GM21529 (cell line): ENCODE data around the gene HS1BP3.

Experiments used
- ATAC-seq: cut with Tn5 transposase; IDR thresholded peaks from one replicate; pipeline ENCODE4 v1.9.1; 2021; ENCODE audit not compliant: unreplicated experiment

Gene HS1BP3

DNA sequence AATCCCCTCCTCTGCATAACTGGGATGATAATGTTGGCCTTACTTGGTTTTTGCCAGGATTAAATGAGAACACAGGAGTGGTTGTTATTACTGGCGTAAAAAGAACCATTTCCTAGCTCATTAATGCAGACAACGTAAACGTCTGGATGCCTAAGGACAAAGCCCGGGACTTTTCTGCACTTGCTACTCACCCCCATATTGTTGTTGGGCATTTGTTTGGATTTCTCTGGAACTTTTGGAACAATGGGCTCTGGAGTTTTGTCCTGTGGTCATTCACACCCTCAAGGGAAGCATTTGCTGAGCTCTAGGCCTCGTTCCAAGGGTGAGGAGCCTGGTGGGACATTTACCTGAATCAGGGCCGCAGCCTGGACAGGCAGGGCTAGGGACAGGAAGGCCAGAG lies 76.0 kb downstream of the HS1BP3 start:
- ATAC-seq: no peak

DNA sequence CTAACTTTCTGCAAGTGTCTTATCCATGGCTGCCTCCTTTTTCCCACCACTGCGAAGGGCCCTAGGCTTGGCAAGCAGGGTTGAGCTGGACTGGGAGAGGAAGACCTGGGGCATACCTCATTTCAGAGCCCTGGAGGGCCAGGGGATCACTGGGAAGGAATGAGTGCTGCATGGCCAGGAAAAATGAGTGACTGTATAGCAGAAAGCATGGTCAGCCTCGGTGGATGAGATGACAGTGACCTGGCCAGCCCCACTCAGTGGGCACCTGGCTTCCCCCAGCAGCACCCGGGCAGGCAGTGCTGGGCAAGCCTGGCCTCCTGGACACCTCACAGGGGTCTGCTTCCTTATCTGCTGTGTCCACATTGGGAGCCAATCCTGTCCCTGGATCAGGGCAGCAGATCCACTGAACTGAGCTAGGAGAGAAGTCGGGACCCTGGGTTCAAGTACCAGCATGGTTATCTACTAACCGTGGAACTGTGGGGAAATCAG lies 76.4 kb downstream of the HS1BP3 start:
- ATAC-seq: no peak

DNA sequence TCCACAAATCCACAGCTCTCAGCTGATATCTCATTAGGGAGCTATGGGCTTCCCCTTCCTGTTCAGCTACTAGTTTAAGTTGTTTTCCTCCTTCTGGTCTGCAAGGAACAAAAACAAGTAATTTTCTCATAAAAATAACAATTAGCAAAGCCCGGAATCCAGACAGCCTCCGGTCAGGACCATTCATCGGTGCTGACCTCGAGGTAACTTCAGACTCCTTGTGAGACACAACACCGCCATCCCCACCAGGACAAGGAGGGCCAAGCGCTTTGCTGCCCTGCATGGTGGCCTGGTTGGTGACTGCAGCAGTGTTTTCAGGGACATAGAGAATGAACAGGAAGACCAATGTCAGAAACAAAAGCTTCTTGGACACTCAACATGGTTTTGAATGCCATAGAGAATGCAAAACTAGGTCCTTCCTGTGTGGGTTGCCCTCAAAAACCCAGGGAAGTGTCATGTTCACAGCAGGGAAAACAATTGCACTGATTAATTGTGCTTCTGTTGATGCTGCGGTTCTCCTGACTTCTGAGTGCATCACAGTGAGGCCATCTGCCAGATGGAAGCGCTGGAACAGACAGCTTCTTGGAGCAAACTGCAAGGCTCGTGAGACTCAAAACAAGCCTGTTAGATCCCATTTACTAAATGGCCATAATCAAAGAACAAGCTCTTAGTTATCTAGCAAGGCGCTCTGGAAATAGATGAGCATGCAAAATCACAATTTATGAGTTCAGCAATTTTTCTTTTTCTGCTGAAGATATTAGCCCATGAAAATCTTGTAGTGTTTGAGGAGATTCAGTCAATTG lies 77.1 kb downstream of the HS1BP3 start:
- ATAC-seq: no peak

DNA sequence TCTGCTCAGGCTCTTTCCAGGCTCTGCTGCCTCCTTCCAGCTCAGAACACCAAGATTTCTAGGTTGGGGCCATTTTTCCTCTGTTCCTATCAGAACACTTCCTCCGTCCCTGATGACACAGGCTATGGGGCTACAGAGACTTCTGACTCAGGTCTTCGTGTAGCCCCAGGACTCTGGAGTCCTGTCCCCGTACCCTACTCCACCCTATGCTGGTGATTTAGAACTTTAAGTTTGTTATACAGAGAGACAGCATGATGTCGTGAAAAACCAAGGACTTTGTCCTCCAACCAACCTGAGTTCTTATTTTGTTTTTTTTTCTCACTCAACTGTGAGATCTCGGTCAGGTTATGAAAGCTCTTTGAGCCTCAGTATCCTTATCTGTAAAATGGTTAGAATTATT lies 78.7 kb downstream of the HS1BP3 start:
- ATAC-seq: no peak

DNA sequence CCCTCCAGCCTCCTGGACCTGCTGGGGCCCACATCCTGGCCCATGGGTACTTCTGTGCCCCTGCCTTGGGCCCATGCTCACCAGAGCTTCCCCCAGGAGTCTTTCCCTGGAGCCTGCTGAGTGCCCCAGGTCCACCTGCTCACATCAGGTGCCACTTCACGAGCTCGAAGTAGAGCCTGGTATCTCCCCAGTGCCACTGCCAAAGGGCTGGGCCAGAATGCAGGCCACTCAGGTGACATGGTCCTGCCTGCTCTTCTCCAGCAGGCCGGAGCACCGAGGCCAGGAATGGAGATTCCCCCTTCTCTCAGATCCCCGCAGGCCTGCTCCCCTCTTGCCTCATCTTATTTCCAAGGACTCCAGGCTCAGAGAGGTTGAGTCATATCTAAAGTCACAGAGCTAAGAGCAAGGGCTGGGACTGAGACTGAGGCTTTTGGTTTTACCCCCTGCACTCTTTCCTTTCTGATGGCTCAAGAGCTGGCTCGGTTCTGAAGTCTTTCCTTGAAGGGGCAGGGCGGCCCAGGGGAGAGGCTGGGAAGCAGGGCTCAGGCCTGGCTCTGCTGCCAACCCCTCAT lies 79.2 kb downstream of the HS1BP3 start:
- ATAC-seq: no peak

DNA sequence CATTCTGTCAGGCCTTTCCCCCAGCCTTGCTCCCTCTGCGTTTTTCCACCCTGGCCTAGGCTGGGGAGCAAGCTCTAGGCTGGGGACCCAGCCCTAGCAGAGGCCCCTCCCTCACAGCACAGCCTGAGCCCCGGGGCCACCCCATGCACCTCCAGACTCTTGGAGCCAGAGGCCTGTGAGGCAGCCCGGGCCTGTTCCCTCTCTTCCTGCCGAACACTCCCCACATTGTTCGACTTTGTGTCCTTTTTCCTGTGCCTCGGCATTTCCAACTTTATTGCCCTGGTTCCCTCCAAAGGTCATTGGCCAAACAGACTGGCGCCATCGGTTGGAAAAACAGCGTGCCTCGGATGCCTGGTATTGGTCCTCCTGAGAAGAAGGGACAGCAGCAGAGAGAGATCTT lies 79.7 kb downstream of the HS1BP3 start:
- ATAC-seq: no peak

DNA sequence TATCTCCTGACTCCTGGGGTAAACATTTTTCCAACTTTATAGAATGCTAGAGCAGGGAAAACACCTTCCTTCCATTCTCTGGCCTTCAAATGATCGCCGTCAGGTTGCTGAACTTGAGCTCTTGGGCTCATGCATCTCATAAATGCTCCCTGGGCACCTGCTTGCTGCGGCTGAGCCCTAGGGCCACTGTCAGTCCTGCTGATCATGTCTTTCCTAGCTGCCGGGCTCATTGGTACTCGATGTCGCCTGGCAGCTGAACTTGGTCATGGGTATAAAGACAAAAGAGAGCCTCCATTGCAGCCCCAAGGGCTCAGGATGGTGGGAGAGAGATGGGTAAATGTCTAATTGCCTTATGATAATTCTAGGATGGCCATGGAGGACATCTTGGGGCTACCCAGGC lies 80.6 kb downstream of the HS1BP3 start:
- ATAC-seq: no peak

DNA sequence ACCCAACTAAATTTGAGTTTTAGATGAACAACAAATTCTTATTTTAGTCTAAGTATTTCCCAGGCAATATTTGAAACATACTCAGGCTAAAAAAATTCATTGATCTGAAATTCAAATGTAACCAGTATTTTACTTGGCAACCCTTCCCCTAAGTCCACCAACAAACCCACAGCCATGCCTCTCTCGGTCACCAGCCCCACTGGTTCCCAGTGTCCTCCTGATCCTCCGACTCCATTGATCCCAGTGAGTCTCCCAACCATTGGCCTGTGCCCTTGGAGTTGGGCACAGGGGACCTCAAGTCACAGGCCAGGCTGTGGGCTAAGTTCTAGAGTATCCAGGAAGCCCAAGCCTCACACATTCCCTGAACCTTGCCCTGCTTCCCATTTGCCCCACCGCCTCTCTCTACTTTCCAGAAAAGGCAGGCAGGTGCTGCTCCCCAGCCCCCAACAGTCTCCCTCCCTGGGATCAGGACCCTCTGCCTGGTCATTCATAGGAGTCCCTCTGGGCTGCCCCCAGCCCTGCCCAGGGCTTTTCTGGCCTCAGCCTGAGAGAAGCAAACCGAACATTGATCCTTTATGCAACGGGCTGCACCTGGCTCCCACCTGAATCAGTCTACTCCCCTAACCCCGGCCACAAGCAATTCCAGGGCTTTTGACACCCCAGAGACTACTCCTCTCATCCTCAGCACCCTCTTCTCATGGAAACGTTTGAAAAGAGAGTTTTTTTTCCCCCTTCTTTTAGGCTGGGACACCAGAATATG lies 81.3 kb downstream of the HS1BP3 start:
- no peak for ATAC-seq

DNA sequence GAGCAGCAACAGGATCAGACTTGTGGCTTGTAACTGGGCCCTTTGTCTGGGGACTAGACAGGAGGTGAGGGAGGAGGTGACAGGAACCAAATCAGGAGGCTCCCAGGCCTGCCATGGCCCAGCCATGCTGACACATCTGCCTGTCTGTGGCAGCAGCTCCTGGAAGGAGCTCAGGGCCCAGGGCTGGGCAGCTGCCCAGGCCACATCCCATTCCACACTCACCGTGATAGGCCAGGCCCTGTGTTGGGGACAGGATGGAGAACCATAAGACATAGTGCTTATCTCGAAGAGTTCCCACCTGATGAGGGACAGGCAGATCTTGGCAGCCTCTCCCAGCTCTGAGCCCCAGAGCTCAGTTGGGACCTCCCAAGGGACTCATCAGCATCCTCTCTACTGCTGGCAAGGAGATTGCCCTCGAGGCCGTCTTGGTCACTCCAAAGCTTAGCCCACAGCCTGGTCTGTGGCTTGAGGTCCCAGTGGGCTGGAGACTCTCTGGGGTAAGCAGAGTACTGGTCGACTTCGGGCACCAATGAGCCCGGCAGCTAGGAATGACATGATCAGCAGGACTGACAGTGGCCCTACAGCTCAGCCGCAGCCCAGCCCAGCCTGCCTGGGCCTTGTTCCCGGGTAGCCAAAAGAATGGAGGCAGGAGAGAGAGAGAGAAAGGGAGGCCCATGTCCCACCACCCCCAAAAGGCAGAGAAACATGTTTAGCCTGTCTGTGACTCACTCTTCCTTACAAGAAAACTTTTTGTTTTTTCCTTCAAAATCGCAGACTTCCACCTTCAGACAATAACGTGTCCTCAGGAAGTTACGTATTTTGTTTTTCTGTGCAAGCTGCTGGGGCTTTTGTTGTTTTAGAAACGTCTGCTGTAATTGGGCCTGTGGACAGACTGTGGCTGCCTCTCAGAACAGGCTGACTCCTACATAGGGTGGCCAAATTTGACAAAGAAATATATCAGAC lies 82.1 kb downstream of the HS1BP3 start:
- ATAC-seq: no peak

DNA sequence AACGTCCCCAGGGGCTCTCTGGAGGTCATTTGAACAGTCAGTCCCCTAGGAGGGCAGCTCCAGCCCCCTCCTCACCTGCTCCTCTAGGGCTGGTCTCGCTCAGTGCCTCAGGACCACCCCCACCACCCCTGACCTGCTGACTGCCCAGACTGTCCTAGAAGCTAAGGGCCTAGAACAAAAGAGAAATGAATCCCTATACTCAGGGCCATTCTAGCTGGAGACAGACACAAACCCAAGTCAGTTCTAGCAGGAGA lies 83.0 kb downstream of the HS1BP3 start:
- no peak for ATAC-seq
